Keratinocyte (primary cell): ENCODE measurements around the gene CHERP. TPM values are rescaled to one million over a fixed set of nuclear protein-coding genes. Genes with fewer than 3 reads are reported as not detected.

Experiments used
- DNase-seq: peaks from one replicate; pipeline ENCODE4 v3.0.0-alpha.2; 2011; ENCODE audit warnings: low read depth, missing footprints, low spot score
- FAIRE-seq: peaks from 2 replicates; lab custom pipeline; 2011; peaks lifted over from hg19 to GRCh38; lab: Jason Lieb, UNC
- H2AFZ ChIP-seq: 2 replicates; pipeline ENCODE4 v1.6.0; 2012; ENCODE audit warnings: low read length, control low read depth, inconsistent platforms; ENCODE audit not compliant: control insufficient read depth
- H3K27ac ChIP-seq: 2 replicates; pipeline ENCODE4 v1.5.1; 2011; ENCODE audit warnings: low read length; ENCODE audit not compliant: control insufficient read depth, insufficient read depth
- H3K27me3 ChIP-seq: 3 replicates; pipeline ENCODE4 v1.6.0; 2011; ENCODE audit warnings: low read length; ENCODE audit not compliant: control insufficient read depth, insufficient read depth; ENCODE audit errors: extremely low read depth
- H3K36me3 ChIP-seq, 2 experiments: 2 replicates in 1 of 2; 3 replicates in 1 of 2; pipeline ENCODE4 v1.5.1; 2011; ENCODE audit warnings: low read length in 2 of 2, mild to moderate bottlenecking in 1 of 2; ENCODE audit not compliant: control insufficient read depth in 2 of 2, insufficient read depth in 2 of 2; ENCODE audit errors: extremely low read depth in 1 of 2
- H3K4me1 ChIP-seq: 3 replicates; pipeline ENCODE4 v1.5.1; 2011; ENCODE audit warnings: low read length; ENCODE audit not compliant: control insufficient read depth, insufficient read depth; ENCODE audit errors: extremely low read depth
- H3K4me2 ChIP-seq: 3 replicates; pipeline ENCODE4 v1.6.0; 2011; ENCODE audit warnings: low read depth, low read length; ENCODE audit not compliant: control insufficient read depth, insufficient read depth; ENCODE audit errors: extremely low read depth
- H3K4me3 ChIP-seq, 3 experiments: fragments of 200-600 bp in 1 of 3; sonication (generic) in 1 of 3; 2 replicates in 2 of 3; 3 replicates in 1 of 3; pipeline ENCODE4 v1.5.1; 2011 to 2016; ENCODE audit warnings: low read length in 3 of 3, mild to moderate bottlenecking in 3 of 3, control low read depth in 2 of 3, inconsistent platforms in 1 of 3, low read depth in 1 of 3, mixed read lengths in 1 of 3, mixed run types in 1 of 3, moderate library complexity in 1 of 3; ENCODE audit not compliant: control insufficient read depth in 2 of 3, insufficient read depth in 2 of 3; ENCODE audit errors: extremely low read depth in 1 of 3
- H3K79me2 ChIP-seq: 2 replicates; pipeline ENCODE4 v1.6.0; 2012; ENCODE audit warnings: low read length; ENCODE audit not compliant: control insufficient read depth, insufficient read depth
- H3K9ac ChIP-seq: 3 replicates; pipeline ENCODE4 v1.6.0; 2011; ENCODE audit warnings: low read length; ENCODE audit not compliant: control insufficient read depth, insufficient read depth; ENCODE audit errors: extremely low read depth
- H3K9me1 ChIP-seq: 3 replicates; pipeline ENCODE4 v1.6.0; 2011; ENCODE audit warnings: low read length; ENCODE audit not compliant: control insufficient read depth, insufficient read depth; ENCODE audit errors: extremely low read depth
- H3K9me3 ChIP-seq: 2 replicates; pipeline ENCODE4 v1.5.1; 2012; ENCODE audit warnings: low read depth, low read length; ENCODE audit not compliant: control insufficient read depth
- H4K20me1 ChIP-seq: 3 replicates; pipeline ENCODE4 v1.6.0; 2011; ENCODE audit warnings: low read length; ENCODE audit not compliant: control insufficient read depth, insufficient read depth; ENCODE audit errors: extremely low read depth
- CTCF ChIP-seq, 3 experiments: IDR thresholded peaks in 1 of 3; conservative IDR thresholded peaks in 1 of 3; optimal IDR thresholded peaks in 1 of 3; 2 replicates in 2 of 3; 3 replicates in 1 of 3; pipeline versions ENCODE3 to v1.5.1; 2011; ENCODE audit warnings: low read length in 3 of 3, mild to moderate bottlenecking in 3 of 3, moderate library complexity in 2 of 3, control low read depth in 1 of 3, inconsistent platforms in 1 of 3; ENCODE audit not compliant: insufficient read depth in 2 of 3; ENCODE audit errors: extremely low read depth in 1 of 3
- EZH2 ChIP-seq: IDR thresholded peaks from one replicate; pipeline ENCODE4 v1.6.1; 2012; ENCODE audit warnings: inconsistent platforms, mild to moderate bottlenecking, low read length, moderate library complexity
- dilution Hi-C: fragments of 300-500 bp; cut with MboI; formaldehyde crosslinking; loops from one replicate; pipeline ENCODE4 v1.7.0; 2020; ENCODE audit warnings: low sequenced_read_pairs; ENCODE audit not compliant: extremely low pct_ligation_motif_present
- polyA plus RNA-seq, 5 experiments: library from polyadenylated mRNA; depleted of rRNA in 3 of 5; stranded (reverse) in 3 of 5; stranded (forward) in 1 of 5; unstranded in 1 of 5; fragments of >200 nt; gene quantifications; 1 replicate in 1 of 5; 2 replicates in 3 of 5; 3 replicates in 1 of 5; pipeline versions ENCODE4 v1.2.1 to v1.2.3, GENCODE V29; 2011 to 2012; ENCODE audit warnings: missing spikeins in 2 of 5, low read depth in 1 of 5, low replicate concordance in 1 of 5

CHERP gene
- polyA plus RNA-seq, 1 donor (not counting 4 experiments of a cell fraction or from before 2014, with no cell fraction given), result 3.6 TPM

- H3K4me3 ChIP-seq, result no peak overlapping the region
- H2AFZ ChIP-seq, result no peak overlapping the region
- no peak for FAIRE-seq
- H3K27ac ChIP-seq, result no peak overlapping the region
- H3K9ac ChIP-seq, result no peak overlapping the region
- H3K36me3 ChIP-seq, result no peaks in the 10 kb centered on the region
- no peak overlapping the region for H3K4me2 ChIP-seq
- dilution Hi-C loops, result no loop called here
- TF ChIP-seq EZH2 (no peak), CTCF (optimal IDR thresholded peaks at IDR 0.05 in 1 of 3, IDR thresholded peaks at IDR 0.05 in 1 of 3, conservative IDR thresholded peaks at IDR 0.05 in 1 of 3; ENCODE audit: extremely low read depth in 1 of 3, insufficient read depth in 2 of 3, low read length in 3 of 3) (no peak)
- H3K9me1 ChIP-seq, result no peaks in the 10 kb centered on the region
- no peak for DNase-seq
- no peaks in the 10 kb centered on the region for H3K27me3 ChIP-seq
- H3K9me3 ChIP-seq, result no peaks in the 10 kb centered on the region
- no peaks in the 10 kb centered on the region for H3K79me2 ChIP-seq
- H4K20me1 ChIP-seq, result no peaks in the 10 kb centered on the region
- H3K4me1 ChIP-seq, result no peaks in the 10 kb centered on the region
Observed at GRCh38 chr19:16482745-16483144, 59.5 kb downstream of the CHERP start.

DNA sequence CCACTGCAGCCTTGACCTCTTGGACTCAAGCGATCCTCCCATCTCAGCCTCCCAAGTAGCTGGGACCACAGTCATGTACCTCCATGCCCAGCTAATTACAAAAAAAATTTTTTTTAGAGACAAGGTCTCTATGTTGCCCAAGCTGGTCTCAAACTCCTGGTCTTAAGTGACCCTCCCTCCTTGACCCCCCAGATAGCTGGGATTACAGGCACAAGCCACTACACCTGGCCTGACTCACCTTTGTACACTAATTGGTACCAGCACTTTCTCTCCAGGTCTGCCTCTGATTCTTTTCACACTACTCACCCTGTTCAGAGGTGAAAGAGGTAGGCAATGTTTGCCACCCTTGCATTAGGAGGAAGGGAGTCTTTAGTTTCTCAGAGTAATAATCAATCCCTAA lies 64.9 kb downstream of the CHERP start:
- H3K27me3 ChIP-seq, result no peaks in the 10 kb centered on the region
- H3K27ac ChIP-seq, result no peak overlapping the region
- no peaks in the 10 kb centered on the region for H3K9me1 ChIP-seq
- FAIRE-seq, result no peak
- H3K4me2 ChIP-seq, result no peak overlapping the region
- no peak for DNase-seq
- no peaks in the 10 kb centered on the region for H3K9me3 ChIP-seq
- TF ChIP-seq CTCF (optimal IDR thresholded peaks at IDR 0.05 in 1 of 3, IDR thresholded peaks at IDR 0.05 in 1 of 3, conservative IDR thresholded peaks at IDR 0.05 in 1 of 3; ENCODE audit: extremely low read depth in 1 of 3, insufficient read depth in 2 of 3, low read length in 3 of 3), result no peak
- no peak for TF ChIP-seq EZH2
- H3K4me3 ChIP-seq, result no peak overlapping the region
- no peaks in the 10 kb centered on the region for H3K79me2 ChIP-seq
- no peaks in the 10 kb centered on the region for H3K36me3 ChIP-seq
- no peak overlapping the region for H2AFZ ChIP-seq
- H3K4me1 ChIP-seq, result no peaks in the 10 kb centered on the region
- H4K20me1 ChIP-seq, result no peaks in the 10 kb centered on the region
- H3K9ac ChIP-seq, result no peak overlapping the region
- dilution Hi-C loops, result no loop called here
